ENCODE results near the gene PALM.

- TF ChIP-seq EZH2 (IDR thresholded peaks at IDR 0.05; ENCODE audit: borderline replicate concordance, low read length): no peak
- no peak for TF ChIP-seq CTCF (conservative IDR thresholded peaks at IDR 0.05 in 1 of 2, IDR thresholded peaks at IDR 0.05 in 1 of 2; ENCODE audit: extremely low read depth in 1 of 2, insufficient read depth in 1 of 2, low read depth in 1 of 2, low read length in 2 of 2)
Measured at GRCh38 chr19:793806-794205, 85.1 kb downstream of the PALM start.
